GM19193 (cell line): Measurements from ENCODE around the gene IL18R1.

Experiments
- POLR2A ChIP-seq: IDR thresholded peaks from 4 replicates; pipeline ENCODE4 v1.6.1; 2011; ENCODE audit not compliant: insufficient read depth, insufficient read length; ENCODE audit errors: extremely low read depth

Gene IL18R1

GRCh38 chr2:102428573-102428972 is 73.0 kb downstream of the IL18R1 start:
- TF ChIP-seq POLR2A, result no peak

DNA sequence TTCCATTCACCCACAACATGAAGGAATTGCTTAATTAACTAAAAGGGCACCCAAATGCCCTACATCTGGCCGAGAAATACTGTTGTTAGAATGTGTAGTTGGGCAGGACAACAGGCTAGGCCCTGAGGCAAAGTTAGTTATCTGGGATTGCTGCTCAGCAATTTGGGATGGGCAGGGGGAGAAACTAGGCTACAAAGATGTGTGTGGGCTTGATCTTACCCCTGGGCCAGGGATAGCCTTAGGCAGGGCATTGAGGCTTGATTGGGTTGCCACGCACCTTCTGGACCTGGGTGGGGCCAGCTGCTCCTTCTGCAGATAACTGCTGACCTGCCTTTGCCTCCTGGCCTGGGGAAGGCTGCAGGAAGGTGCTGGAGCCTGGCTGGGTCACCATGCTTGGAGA is 76.8 kb downstream of the IL18R1 start:
- no peak for TF ChIP-seq POLR2A

GRCh38 chr2:102433973-102434654 is 78.5 kb downstream of the IL18R1 start:
- TF ChIP-seq POLR2A, result no peak

- no peak for TF ChIP-seq POLR2A
Measured at GRCh38 chr2:102434655-102435381, 79.2 kb downstream of the IL18R1 start.

DNA sequence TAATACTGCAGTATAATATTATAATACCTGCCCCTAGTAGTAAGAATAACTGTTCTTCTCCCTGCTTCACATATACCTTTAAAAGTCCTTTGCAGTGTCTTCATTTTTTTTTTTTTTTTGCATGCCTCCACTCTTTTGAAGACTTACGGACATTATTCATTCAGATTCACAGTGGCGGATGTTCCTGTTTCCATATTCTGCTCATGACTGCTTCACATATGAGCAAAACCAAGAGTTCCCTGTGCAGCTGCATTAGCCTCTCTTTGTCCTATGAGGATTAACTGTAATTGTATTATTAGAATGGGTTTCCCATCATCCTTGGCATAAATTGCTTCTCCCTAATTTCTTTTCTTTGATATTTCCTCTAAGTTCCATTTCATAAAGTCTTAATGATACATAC is 80.1 kb downstream of the IL18R1 start:
- TF ChIP-seq POLR2A, result no peak

- TF ChIP-seq POLR2A, result no peak
Measured at GRCh38 chr2:102436323-102436722, 80.7 kb downstream of the IL18R1 start.

- no peak for TF ChIP-seq POLR2A
Measured at GRCh38 chr2:102437122-102437521, 81.5 kb downstream of the IL18R1 start.

DNA sequence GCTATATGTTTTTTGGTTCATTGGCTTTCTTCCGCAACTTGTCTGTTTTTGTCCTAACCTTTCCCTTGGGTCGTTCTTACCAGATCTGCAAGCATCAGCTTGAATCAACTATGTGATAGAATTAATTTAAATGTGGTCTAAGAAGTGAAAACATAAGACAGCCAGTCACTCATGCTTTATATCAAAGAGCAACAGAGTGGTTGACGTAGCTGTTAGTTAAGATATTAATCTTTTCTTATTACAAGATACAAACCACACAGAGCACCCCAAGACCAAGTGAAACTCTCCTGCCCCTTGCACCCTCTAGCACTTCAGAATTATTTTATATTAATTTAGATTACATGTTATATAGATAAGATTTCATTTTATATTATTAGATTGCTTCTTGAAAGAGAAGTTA is 82.5 kb downstream of the IL18R1 start:
- TF ChIP-seq POLR2A, result no peak

DNA sequence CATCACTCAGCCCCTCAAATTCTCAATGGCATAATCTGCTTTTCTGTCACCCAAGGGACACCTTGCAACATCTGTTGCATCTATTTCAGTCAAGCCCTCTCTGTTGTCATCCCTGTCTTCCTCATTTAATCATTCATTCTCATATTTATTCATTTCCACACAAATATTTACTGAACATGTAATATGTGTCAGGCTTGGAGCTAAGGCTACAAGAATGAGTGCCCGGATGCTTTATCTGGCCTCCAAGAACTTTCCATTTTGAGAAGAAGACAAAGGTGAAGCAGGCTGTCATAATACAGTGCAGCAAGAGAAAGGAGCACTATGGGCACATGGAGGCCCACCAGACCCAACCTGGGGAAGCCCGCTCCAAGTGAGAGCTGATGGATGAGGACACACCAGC is 83.0 kb downstream of the IL18R1 start:
- no peak for TF ChIP-seq POLR2A

DNA sequence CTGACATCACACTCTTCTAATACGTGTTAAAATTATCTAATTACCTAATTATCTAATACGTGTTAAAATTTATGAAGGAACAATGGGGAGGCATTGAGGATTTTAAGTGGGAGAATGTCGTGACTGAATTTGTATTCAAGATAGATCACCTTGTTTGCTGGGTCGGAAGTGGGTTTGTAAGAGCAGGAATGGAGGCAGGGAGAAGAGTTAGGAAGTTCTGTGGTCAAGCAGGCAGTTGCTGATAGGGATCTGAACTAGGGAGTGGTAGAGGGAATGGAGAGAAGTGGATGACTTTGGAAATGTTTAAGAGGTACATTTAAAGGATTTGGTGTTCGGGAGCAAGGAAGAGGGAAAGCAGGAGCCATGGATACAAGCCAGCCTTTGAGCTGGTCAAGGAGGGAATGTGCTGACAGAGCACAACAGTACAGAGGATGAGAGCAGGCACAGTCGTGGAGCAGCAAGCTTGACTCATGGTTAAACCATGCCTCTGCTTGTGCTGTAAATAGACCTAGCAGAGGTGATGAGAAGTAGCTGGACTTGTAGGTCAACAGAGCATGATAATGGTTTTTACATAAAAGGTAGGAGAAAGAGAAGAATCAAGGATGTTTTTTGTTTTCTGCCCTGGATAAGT is 83.6 kb downstream of the IL18R1 start:
- no peak for TF ChIP-seq POLR2A

GRCh38 chr2:102442967-102443828 is 87.6 kb downstream of the IL18R1 start:
- TF ChIP-seq POLR2A, result no peak

DNA sequence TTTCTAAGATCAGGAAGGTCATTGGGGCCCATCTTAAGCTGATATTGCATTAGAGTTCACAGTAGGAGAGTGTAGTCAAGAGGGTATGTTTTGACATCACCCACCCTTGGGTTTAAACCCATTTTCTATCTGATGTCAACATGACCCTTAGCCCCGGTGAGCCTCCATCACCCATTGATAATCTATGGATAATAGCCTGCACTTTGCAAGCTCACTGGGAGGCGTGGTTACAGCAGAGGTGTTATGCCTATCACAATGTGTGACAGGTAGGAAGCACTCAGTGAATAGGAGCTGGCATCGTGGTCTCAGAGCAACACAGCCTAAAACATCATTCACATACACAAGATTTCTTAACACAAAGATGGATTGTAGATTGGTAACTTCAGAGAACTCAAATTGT is 88.6 kb downstream of the IL18R1 start:
- TF ChIP-seq POLR2A, result no peak

DNA sequence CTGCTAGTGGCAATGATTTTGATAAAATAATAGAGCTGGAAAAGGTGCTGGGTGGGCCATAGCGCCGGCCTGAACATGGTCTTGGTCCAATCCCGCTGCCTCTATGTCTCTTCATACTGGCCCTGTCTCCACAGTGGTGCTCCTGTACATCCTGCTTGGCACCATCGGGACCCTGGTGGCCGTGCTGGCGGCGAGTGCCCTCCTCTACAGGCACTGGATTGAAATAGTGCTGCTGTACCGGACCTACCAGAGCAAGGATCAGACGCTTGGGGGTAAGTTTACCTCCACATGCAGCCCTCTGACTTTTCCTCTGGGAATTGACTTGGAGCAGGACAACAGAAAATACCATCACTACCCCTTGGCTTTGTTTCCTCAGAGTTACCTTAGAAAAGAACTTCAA is 91.3 kb downstream of the IL18R1 start:
- no peak for TF ChIP-seq POLR2A
